Eye (tissue), 1 donor: ENCODE results near the gene NR5A1.

Source experiments
- DNase-seq: peaks from one replicate; pipeline ENCODE4 v3.0.0-alpha.2; 2015

NR5A1 gene

GRCh38 chr9:124506931-124507879, at the start of gene NR5A1:
NR5A1 (minus strand) TSS chr9:124507399; CDS start chr9:124503395, 4,004 bp downstream.
- DNase-seq = no peak

GRCh38 chr9:124555043-124555442, 47.8 kb upstream of the NR5A1 start:
- no peak for DNase-seq

GRCh38 chr9:124553738-124554137, 46.5 kb upstream of the NR5A1 start:
- no peak for DNase-seq

GRCh38 chr9:124552273-124552605, 45.0 kb upstream of the NR5A1 start:
- DNase-seq = no peak

- DNase-seq = peak; percentile 85
These were observed 44.5 kb upstream of the NR5A1 start for GRCh38 chr9:124551472-124552272.

- DNase-seq = no peak
These were observed 42.9 kb upstream of the NR5A1 start for GRCh38 chr9:124550072-124550471.

- no peak for DNase-seq
These were observed 41.8 kb upstream of the NR5A1 start for GRCh38 chr9:124549016-124549415.

GRCh38 chr9:124544535-124544934, 37.3 kb upstream of the NR5A1 start:
- DNase-seq = no peak

- no peak for DNase-seq
These were observed 34.6 kb upstream of the NR5A1 start for GRCh38 chr9:124541824-124542223.

GRCh38 chr9:124537926-124538325, 30.7 kb upstream of the NR5A1 start:
- no peak for DNase-seq

GRCh38 chr9:124535846-124536245, 28.6 kb upstream of the NR5A1 start:
- no peak for DNase-seq

GRCh38 chr9:124532897-124533296, 25.7 kb upstream of the NR5A1 start:
- no peak for DNase-seq

GRCh38 chr9:124531115-124531514, 23.9 kb upstream of the NR5A1 start:
- DNase-seq = no peak

GRCh38 chr9:124530246-124530645, 23.0 kb upstream of the NR5A1 start:
- DNase-seq = no peak

GRCh38 chr9:124527781-124528180, 20.6 kb upstream of the NR5A1 start:
- no peak for DNase-seq

GRCh38 chr9:124526174-124526573, 19.0 kb upstream of the NR5A1 start:
- DNase-seq = no peak

GRCh38 chr9:124522121-124523098, 15.2 kb upstream of the NR5A1 start:
- no peak for DNase-seq

- no peak for DNase-seq
These were observed 13.9 kb upstream of the NR5A1 start for GRCh38 chr9:124521142-124521541.

GRCh38 chr9:124520206-124520596, 13.0 kb upstream of the NR5A1 start:
- peak; percentile 67 for DNase-seq

- no peak for DNase-seq
These were observed 10.9 kb upstream of the NR5A1 start for GRCh38 chr9:124518116-124518515.

GRCh38 chr9:124517600-124517999, 10.4 kb upstream of the NR5A1 start:
- no peak for DNase-seq

GRCh38 chr9:124514874-124515273, 7.7 kb upstream of the NR5A1 start:
- no peak for DNase-seq

GRCh38 chr9:124514125-124514524, 6.9 kb upstream of the NR5A1 start:
- no peak for DNase-seq
